ENCODE results near the gene AHCY. TPM values are rescaled to one million over a fixed set of nuclear protein-coding genes. Genes with fewer than 3 reads are reported as not detected.
A peak's percentile ranks its signal among the peaks of the same experiment; 100 is the strongest.
"Not testable (repeated sequence)": the region's sequence is repeated elsewhere in the genome, so short reads cannot be mapped to it uniquely, and the experiment has no call there.

Gene AHCY
- total RNA-seq, 1 experiment from 2014 or later: 273 TPM

DNA sequence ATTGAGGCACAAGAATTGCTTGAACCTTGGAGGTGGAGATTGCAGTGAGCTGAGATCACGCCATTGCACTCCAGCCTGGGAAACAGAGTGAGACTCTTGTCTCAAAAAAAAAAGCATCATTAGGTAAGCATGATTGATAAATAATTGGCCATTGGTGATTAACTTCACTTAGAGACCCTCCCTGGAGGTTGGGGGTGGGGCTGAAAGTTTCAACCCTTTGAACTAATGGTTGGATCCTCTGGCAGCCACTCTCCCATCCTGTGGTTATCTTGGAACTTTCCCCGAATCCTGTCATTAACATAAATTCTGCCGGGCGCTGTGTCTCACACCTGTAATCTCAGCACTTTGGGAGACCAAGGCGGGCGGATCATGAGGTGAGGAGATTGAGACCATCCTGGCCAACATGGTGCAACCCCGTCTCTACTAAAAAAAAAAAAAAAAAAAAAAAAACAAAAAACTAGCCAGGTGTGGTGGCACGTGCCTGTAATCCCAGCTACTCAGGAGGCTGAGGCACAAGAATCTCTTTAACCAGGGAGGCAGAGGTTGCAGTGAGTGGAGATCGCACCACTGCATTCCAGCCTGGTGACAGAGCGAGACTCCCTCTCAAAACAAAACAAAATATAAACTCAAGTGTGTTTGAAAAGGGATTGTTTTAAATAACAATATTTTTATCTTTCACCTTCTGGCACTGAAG is 42.8 kb upstream of the AHCY start:
- intact Hi-C loops (cut with micrococcal nuclease; ENCODE audit: unreplicated experiment); DNase-seq; H3K27ac ChIP-seq; H3K27me3 ChIP-seq (ENCODE audit: insufficient read depth, low read depth); H3K36me3 ChIP-seq (ENCODE audit: low read depth); H3K4me2 ChIP-seq; H2AFZ ChIP-seq; H3K9me2 ChIP-seq (ENCODE audit: insufficient read depth); POLR2A ChIA-PET (ENCODE audit: unreplicated experiment); H3K79me2 ChIP-seq (ENCODE audit: low read depth); CTCF ChIA-PET; BruUV-seq (replicated peaks); H3K4me3 ChIP-seq; H4K20me1 ChIP-seq (ENCODE audit: insufficient read depth); H3K9me3 ChIP-seq (ENCODE audit: insufficient read depth, low read depth): not testable (repeated sequence)
- Histone ChIP-seq H3K4me1 (replicated peaks; ENCODE audit: insufficient read depth) (peaks cover 41% of the 10 kb centered on the region), H3F3A (ENCODE audit: insufficient read depth, low read depth) (peaks cover 43% of the 10 kb centered on the region)

DNA sequence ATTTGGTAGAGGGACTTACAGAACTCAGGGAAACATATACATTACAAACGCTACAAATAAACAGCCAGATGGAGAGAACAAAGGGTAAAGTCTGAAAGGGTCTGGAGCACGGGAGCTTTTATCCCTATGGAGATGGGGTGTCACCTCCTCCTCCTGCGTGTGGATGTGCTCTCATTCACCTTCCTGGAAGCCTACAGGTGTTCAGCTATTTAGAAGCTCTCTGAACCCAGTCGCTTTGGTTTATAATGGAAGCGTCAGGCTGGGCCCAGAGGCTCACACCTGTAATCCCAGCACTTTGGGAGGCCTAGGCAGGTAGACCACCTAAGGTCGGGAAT is 42.2 kb upstream of the AHCY start:
- Histone ChIP-seq H3K4me1 (replicated peaks; ENCODE audit: insufficient read depth) (peaks cover 35% of the 10 kb centered on the region), H3K9me2 (ENCODE audit: insufficient read depth) (no peaks in the 10 kb centered on the region), H3K4me2 (no peak overlapping the region), H3K4me3 (no peak overlapping the region), H3K27ac (no peak overlapping the region), H2AFZ (no peak overlapping the region), H3K79me2 (ENCODE audit: low read depth) (no peaks in the 10 kb centered on the region), H3K27me3 (ENCODE audit: insufficient read depth, low read depth) (no peaks in the 10 kb centered on the region), H3K36me3 (ENCODE audit: low read depth) (no peaks in the 10 kb centered on the region), H3K9me3 (ENCODE audit: insufficient read depth, low read depth) (no peaks in the 10 kb centered on the region), H3F3A (ENCODE audit: insufficient read depth, low read depth) (peaks cover 36% of the 10 kb centered on the region), H4K20me1 (ENCODE audit: insufficient read depth) (no peaks in the 10 kb centered on the region)
- TF ChIP-seq, protein P1, sequence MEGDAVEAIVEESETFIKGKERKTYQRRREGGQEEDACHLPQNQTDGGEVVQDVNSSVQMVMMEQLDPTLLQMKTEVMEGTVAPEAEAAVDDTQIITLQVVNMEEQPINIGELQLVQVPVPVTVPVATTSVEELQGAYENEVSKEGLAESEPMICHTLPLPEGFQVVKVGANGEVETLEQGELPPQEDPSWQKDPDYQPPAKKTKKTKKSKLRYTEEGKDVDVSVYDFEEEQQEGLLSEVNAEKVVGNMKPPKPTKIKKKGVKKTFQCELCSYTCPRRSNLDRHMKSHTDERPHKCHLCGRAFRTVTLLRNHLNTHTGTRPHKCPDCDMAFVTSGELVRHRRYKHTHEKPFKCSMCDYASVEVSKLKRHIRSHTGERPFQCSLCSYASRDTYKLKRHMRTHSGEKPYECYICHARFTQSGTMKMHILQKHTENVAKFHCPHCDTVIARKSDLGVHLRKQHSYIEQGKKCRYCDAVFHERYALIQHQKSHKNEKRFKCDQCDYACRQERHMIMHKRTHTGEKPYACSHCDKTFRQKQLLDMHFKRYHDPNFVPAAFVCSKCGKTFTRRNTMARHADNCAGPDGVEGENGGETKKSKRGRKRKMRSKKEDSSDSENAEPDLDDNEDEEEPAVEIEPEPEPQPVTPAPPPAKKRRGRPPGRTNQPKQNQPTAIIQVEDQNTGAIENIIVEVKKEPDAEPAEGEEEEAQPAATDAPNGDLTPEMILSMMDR (conservative IDR thresholded peaks at IDR 0.05): no peak
- CTCF ChIA-PET: interaction anchor here (0.9 kb wide), 1 partner anchor 33 kb away, joined by 3 read pairs; no protein-coding TSS in a partner anchor
- no TSS peak for BruUV-seq (replicated peaks)
- POLR2A ChIA-PET (ENCODE audit: unreplicated experiment): no interaction called here
- no peak for DNase-seq
- intact Hi-C loops (cut with micrococcal nuclease; ENCODE audit: unreplicated experiment): no loop called here

GRCh38 chr20:34344238-34344637 is 41.1 kb upstream of the AHCY start:
- Histone ChIP-seq H3K4me2 (no peak overlapping the region), H3K4me1 (replicated peaks; ENCODE audit: insufficient read depth) (peaks cover 24% of the 10 kb centered on the region), H3F3A (ENCODE audit: insufficient read depth, low read depth) (peaks cover 25% of the 10 kb centered on the region), H3K9me2 (ENCODE audit: insufficient read depth) (no peaks in the 10 kb centered on the region), H4K20me1 (ENCODE audit: insufficient read depth) (no peaks in the 10 kb centered on the region), H3K36me3 (ENCODE audit: low read depth) (no peaks in the 10 kb centered on the region), H3K27ac (peak overlapping the region; percentile 36), H3K9me3 (ENCODE audit: insufficient read depth, low read depth) (no peaks in the 10 kb centered on the region), H3K4me3 (no peak overlapping the region), H3K79me2 (ENCODE audit: low read depth) (no peaks in the 10 kb centered on the region), H2AFZ (no peak overlapping the region), H3K27me3 (ENCODE audit: insufficient read depth, low read depth) (no peaks in the 10 kb centered on the region)
- no peak for DNase-seq
- ChIA-PET POLR2A (ENCODE audit: unreplicated experiment) (no interaction called here), CTCF (no interaction called here)
- BruUV-seq (replicated peaks): no TSS peak
- TF ChIP-seq, protein P1 (conservative IDR thresholded peaks at IDR 0.05): no peak
- TF ChIP-seq EZH2 (IDR thresholded peaks at IDR 0.05; ENCODE audit: low read depth): no peak
- intact Hi-C loops (cut with micrococcal nuclease; ENCODE audit: unreplicated experiment): no loop called here
